ENCODE measurements around the gene KCNG2.

DNA sequence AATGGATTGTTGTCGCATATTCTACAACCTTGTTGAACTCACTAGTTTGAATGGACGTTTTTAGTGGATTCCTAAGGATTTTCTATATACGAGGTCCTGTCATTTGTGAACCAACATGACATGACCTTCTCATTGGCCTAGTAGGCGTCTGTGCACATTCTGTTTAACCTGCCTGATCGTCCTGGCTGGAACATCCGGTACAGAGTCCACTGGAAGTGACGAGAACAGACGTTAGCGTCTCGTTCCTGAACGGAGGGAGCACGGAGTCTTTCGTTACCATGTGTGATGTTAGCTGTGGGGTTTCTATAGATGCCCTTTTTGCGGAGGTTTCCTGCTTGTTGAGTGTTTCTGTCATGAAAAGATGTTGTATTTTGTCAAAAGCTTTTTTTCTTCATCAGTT, 91.8 kb downstream of the KCNG2 start:
- no peak for TF ChIP-seq POLR2A (IDR thresholded peaks at IDR 0.05)
- TF ChIP-seq, protein P1, sequence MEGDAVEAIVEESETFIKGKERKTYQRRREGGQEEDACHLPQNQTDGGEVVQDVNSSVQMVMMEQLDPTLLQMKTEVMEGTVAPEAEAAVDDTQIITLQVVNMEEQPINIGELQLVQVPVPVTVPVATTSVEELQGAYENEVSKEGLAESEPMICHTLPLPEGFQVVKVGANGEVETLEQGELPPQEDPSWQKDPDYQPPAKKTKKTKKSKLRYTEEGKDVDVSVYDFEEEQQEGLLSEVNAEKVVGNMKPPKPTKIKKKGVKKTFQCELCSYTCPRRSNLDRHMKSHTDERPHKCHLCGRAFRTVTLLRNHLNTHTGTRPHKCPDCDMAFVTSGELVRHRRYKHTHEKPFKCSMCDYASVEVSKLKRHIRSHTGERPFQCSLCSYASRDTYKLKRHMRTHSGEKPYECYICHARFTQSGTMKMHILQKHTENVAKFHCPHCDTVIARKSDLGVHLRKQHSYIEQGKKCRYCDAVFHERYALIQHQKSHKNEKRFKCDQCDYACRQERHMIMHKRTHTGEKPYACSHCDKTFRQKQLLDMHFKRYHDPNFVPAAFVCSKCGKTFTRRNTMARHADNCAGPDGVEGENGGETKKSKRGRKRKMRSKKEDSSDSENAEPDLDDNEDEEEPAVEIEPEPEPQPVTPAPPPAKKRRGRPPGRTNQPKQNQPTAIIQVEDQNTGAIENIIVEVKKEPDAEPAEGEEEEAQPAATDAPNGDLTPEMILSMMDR (IDR thresholded peaks at IDR 0.05), result no peak
